ENCODE data around the gene PLPPR3. TPM values are rescaled to one million over a fixed set of nuclear protein-coding genes. Genes with fewer than 3 reads are reported as not detected.

Gene PLPPR3
- total and polyA plus RNA-seq, 12 donors: 0.08 to 1.7 (median 0.14) TPM; not detected in 7

- H3K9me3 ChIP-seq (replicated peaks in 1 of 3): no peaks in the 10 kb centered on the region
- H3K4me1 ChIP-seq (replicated peaks in 1 of 2): peaks cover 6 to 9% of the 10 kb centered on the region in 2 donors
- no peaks in the 10 kb centered on the region for H3K36me3 ChIP-seq (replicated peaks in 1 of 2)
- TF ChIP-seq POLR2A (IDR thresholded peaks at IDR 0.05) (no peak), CTCF (IDR thresholded peaks at IDR 0.05) (peak in 1 of 6 experiments; percentile 6)
- H3K27me3 ChIP-seq: peaks cover 9% of the 10 kb centered on the region
- H3K4me3 ChIP-seq: no peak overlapping the region
- peak in 6 of 7 donors; percentile 45 to 85 (median 64) for DNase-seq
- peak overlapping the region in 1 of 5 donors; percentile 29 for H3K27ac ChIP-seq
- intact Hi-C loops (cut with DNase I): loop anchor here in 1 of 2 donors (5.0 kb wide), 1 partner anchor 55 kb away; the partner anchor contains the start of gene KISS1R
- WGBS, 4 donors: 7 to 28% (median 14%) methylated on average over 10 to 60 of the region's 60 CpGs
Observed at GRCh38 chr19:861756-862580, 40.2 kb upstream of the PLPPR3 start.

- Histone ChIP-seq H3K4me3 (no peak overlapping the region), H3K27ac (no peak overlapping the region), H3K4me1 (replicated peaks in 1 of 2) (peaks cover 6 to 9% of the 10 kb centered on the region in 2 donors), H3K36me3 (replicated peaks in 1 of 2) (no peaks in the 10 kb centered on the region), H3K9me3 (replicated peaks in 1 of 3) (no peaks in the 10 kb centered on the region), H3K27me3 (peaks cover 9% of the 10 kb centered on the region)
- intact Hi-C loops (cut with DNase I): loop anchor here in 1 of 2 donors (5.0 kb wide), 1 partner anchor 56 kb away; the partner anchor contains the start of gene KISS1R
- peak in 1 of 7 donors; percentile 29 for DNase-seq
- 51 to 59% (median 57%) methylated on average over 10 to 32 of the region's 35 CpGs; no CpG with 5 or more reads in 1 of the 4 donors for WGBS, 4 donors
- TF ChIP-seq CTCF (IDR thresholded peaks at IDR 0.05) (no peak), POLR2A (IDR thresholded peaks at IDR 0.05) (no peak)
Observed at GRCh38 chr19:861141-861755, 39.5 kb upstream of the PLPPR3 start.

- Histone ChIP-seq H3K4me3 (peak within 1 kb of the TSS in 1 of 4 donors; percentile 46), H3K36me3 (replicated peaks in 1 of 2) (no peaks in the 10 kb centered on the region), H3K4me1 (replicated peaks in 1 of 2) (peaks cover 6 to 9% of the 10 kb centered on the region in 2 donors), H3K27ac (peak within 1 kb of the TSS in 2 of 5 donors; percentile 41 to 72), H3K9me3 (replicated peaks in 1 of 3) (no peaks in the 10 kb centered on the region), H3K27me3 (peaks cover 9% of the 10 kb centered on the region)
- TF ChIP-seq CTCF (IDR thresholded peaks at IDR 0.05): no peak
- peak in 1 of 2 donors; percentile 45 for TF ChIP-seq POLR2A (IDR thresholded peaks at IDR 0.05)
- peak in 3 of 7 donors; percentile 45 to 59 (median 57) for DNase-seq
- intact Hi-C loops (cut with DNase I): loop anchor here in 1 of 2 donors (10.0 kb wide), 1 partner anchor 84 kb away; no protein-coding TSS in a partner anchor
- WGBS, 4 donors: 31 to 48% (median 42%) methylated on average over 10 to 24 of the region's 24 CpGs
Observed at GRCh38 chr19:858868-859843, 37.4 kb upstream of the PLPPR3 start, which contains the start of gene CFD. TSS of gene CFD (plus strand) at chr19:859664. CDS start at chr19:859690, 26 bp downstream.
